Measurements from ENCODE around the gene SESN3. TPM values are rescaled to one million over a fixed set of nuclear protein-coding genes. Genes with fewer than 3 reads are reported as not detected.

SESN3 gene
- total RNA-seq, 6 experiments from 2014 or later, result 2.8 to 8.8 (median 5.5) TPM

DNA sequence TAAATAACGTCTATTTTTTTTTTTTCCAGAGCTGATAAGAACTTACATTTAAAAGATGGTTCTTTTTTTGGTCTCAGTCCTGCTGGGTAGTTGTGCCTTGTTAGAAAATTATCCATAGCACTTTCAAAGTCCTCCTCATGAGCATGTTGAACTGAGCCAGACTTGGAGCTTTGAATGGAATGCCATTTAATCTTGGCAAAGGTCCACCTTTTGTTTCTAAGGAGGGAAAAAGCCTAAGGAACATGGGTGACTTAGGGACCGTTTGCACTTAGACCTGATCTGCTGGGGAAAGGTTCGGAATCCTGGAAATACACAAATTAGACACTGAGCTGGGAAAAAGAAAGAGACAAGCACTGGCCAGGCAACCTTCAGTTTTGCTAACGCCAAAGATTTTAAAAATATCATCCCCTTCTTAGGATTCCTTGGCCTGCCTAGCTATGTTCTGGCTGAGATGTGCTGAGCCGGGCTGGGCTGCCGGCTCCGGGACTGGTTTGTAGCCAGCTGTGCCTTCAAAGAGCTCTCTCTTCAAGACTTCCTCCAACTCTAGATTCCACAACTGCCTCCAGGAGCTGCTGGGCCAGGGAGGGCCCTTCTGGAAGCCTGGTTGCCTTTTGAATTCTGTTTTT lies 74.0 kb downstream of the SESN3 start:
- ATAC-seq (no peak), DNase-seq (no peak)
- WGBS (ENCODE audit: insufficient coverage, low coverage, low lambda C conversion rate, missing lambda C conversion rate), result 79% methylated on average over 5 of the region's 7 CpGs
- no peak overlapping the region for H3K27ac ChIP-seq
- no peak for TF ChIP-seq POLR2A (IDR thresholded peaks at IDR 0.05)
- TF ChIP-seq, protein P1, sequence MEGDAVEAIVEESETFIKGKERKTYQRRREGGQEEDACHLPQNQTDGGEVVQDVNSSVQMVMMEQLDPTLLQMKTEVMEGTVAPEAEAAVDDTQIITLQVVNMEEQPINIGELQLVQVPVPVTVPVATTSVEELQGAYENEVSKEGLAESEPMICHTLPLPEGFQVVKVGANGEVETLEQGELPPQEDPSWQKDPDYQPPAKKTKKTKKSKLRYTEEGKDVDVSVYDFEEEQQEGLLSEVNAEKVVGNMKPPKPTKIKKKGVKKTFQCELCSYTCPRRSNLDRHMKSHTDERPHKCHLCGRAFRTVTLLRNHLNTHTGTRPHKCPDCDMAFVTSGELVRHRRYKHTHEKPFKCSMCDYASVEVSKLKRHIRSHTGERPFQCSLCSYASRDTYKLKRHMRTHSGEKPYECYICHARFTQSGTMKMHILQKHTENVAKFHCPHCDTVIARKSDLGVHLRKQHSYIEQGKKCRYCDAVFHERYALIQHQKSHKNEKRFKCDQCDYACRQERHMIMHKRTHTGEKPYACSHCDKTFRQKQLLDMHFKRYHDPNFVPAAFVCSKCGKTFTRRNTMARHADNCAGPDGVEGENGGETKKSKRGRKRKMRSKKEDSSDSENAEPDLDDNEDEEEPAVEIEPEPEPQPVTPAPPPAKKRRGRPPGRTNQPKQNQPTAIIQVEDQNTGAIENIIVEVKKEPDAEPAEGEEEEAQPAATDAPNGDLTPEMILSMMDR (IDR thresholded peaks at IDR 0.05), result no peak
- H3K36me3 ChIP-seq, result no peaks in the 10 kb centered on the region
- H3K9me3 ChIP-seq, result no peaks in the 10 kb centered on the region
- H3K27me3 ChIP-seq, result no peaks in the 10 kb centered on the region
- no peak overlapping the region for H3K4me3 ChIP-seq
- no peaks in the 10 kb centered on the region for H3K4me1 ChIP-seq
- intact Hi-C loops (cut with DNase I), result loop anchor here in 1 of 2 donors (10.0 kb wide), 1 partner anchor 188 kb away; no protein-coding TSS in a partner anchor

DNA sequence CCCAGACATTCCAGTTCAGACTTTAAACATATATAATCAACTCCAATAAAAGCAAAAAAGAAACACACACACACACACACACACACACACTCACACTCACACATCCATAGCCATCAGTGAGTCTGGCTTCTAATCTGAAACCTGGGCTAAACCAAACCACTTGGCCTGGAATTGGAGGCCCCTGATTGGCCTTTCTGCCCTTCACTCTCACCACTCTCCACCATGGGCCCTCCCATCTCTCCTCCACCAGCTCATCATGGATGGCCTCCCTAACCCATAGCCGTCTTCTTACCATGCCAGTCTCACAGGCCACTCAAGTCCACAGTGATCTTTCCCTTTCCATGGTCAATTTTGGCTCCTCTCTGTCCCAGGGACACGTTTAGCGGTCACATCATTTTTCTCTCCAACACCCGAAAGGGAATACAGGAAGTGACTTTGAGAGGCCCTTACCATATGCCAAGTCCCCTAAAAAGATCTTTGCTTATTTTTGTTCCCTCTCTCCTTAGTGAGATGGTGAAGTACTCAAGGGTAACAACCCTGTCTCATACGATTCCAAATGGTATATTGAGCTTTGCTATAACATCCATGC lies 74.8 kb downstream of the SESN3 start:
- WGBS (ENCODE audit: insufficient coverage, low coverage, low lambda C conversion rate, missing lambda C conversion rate), result 66% methylated on average over 5 of the region's 5 CpGs
- H3K4me3 ChIP-seq, result no peak overlapping the region
- ATAC-seq, result no peak
- DNase-seq, result no peak
- no peaks in the 10 kb centered on the region for H3K4me1 ChIP-seq
- H3K36me3 ChIP-seq, result no peaks in the 10 kb centered on the region
- H3K27me3 ChIP-seq, result no peaks in the 10 kb centered on the region
- intact Hi-C loops (cut with DNase I), result loop anchor here in 1 of 2 donors (10.0 kb wide), 1 partner anchor 189 kb away; no protein-coding TSS in a partner anchor
- no peaks in the 10 kb centered on the region for H3K9me3 ChIP-seq
- no peak for TF ChIP-seq POLR2A (IDR thresholded peaks at IDR 0.05)
- TF ChIP-seq, protein P1 (IDR thresholded peaks at IDR 0.05), result no peak
- H3K27ac ChIP-seq, result no peak overlapping the region

DNA sequence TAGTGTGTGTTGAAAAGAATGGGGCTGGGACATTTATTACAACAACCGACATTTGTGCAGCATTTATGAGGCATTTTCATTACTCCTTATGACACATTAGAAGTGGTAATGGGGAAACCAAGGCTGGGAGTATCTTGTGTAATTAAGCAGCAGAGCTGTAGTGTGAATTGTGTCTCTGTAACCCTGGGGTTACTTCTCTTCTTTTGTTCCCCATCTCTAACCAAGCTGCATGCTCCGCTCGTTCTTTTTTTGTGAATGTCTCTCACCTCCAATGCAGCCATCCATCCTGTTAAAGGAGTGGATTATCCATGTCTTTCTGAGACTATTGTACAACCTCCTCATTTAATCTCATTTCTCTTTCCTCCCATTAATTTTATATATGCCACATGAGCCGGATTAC lies 75.6 kb downstream of the SESN3 start:
- Histone ChIP-seq H3K4me3 (no peak overlapping the region), H3K27ac (no peak overlapping the region), H3K36me3 (no peaks in the 10 kb centered on the region), H3K27me3 (no peaks in the 10 kb centered on the region), H3K9me3 (no peaks in the 10 kb centered on the region), H3K4me1 (no peaks in the 10 kb centered on the region)
- intact Hi-C loops (cut with DNase I), result loop anchor here in 1 of 2 donors (10.0 kb wide), 1 partner anchor 189 kb away; no protein-coding TSS in a partner anchor
- TF ChIP-seq POLR2A (IDR thresholded peaks at IDR 0.05), result no peak
- TF ChIP-seq, protein P1 (IDR thresholded peaks at IDR 0.05), result no peak
- DNase-seq (no peak), ATAC-seq (no peak)
- 94% methylated on average over 4 of the region's 4 CpGs for WGBS (ENCODE audit: insufficient coverage, low coverage, low lambda C conversion rate, missing lambda C conversion rate)

DNA sequence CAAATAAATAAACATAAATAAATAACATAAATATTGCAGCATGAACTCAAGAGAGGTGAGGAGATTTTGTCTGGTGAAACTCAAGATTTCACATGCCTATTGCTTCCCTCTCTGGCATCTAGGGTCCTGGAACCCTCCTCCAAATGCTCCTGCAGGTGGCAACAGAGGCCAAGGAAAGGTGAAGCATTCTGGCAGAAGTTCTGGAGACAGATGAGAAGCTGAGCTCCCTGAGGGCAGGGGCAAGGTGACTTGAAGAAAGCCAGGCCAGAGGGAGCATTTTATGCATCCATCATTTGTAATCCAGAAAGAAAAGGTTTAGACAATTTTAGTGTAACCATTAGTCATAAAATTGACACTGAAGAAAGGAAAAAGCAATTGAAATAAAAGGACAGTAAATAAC lies 76.5 kb downstream of the SESN3 start:
- H3K4me1 ChIP-seq, result peaks cover 0 to 6% (median 0%) of the 10 kb centered on the region in 4 donors
- DNase-seq (peak in 1 of 3 donors; percentile 60), ATAC-seq (no peak)
- intact Hi-C loops (cut with DNase I), result loop anchor here (5.0 to 10.0 kb wide), 3 partner anchors 190 to 608 kb away; no protein-coding TSS in a partner anchor
- H3K9me3 ChIP-seq, result no peaks in the 10 kb centered on the region
- TF ChIP-seq POLR2A (IDR thresholded peaks at IDR 0.05), result no peak
- TF ChIP-seq, protein P1 (IDR thresholded peaks at IDR 0.05), result peak; percentile 45 to 59 (median 52)
- no peaks in the 10 kb centered on the region for H3K27me3 ChIP-seq
- H3K4me3 ChIP-seq, result no peak overlapping the region
- H3K27ac ChIP-seq, result no peak overlapping the region
- no peaks in the 10 kb centered on the region for H3K36me3 ChIP-seq

Measured in right lobe of liver (tissue), 6 donors.